HCT116 (cell line): ENCODE data around the gene TCF12. TPM values are rescaled to one million over a fixed set of nuclear protein-coding genes. Genes with fewer than 3 reads are reported as not detected.

Source experiments
- ATAC-seq: fragments of 200-7000 bp; cut with Tn5 transposase; 2 replicates; pipeline ENCODE4 v1.9.1; 2020; ENCODE audit warnings: mild to moderate bottlenecking, moderate library complexity
- BruUV-seq: library from RNA; stranded (reverse); fragments of 400-500 nt; replicated peaks from 2 replicates; lab custom pipeline; 2021; lab: Mats Ljungman, UMichigan
- CTCF ChIA-PET: fragments of 300-600 bp; sonication (Branson Sonifier 250); formaldehyde crosslinking; loops from one replicate; lab custom pipeline; 2021; ENCODE audit warnings: antibody characterized with exemption; lab: Charles Lee
- POLR2A ChIA-PET: fragments of 300-600, 350-600 bp; sonication (Branson Sonifier 250); formaldehyde crosslinking; loops from one replicate; lab custom pipeline; 2021; ENCODE audit warnings: antibody characterized with exemption; lab: Charles Lee
- RAD21 ChIA-PET, 2 experiments: fragments of 300-600 bp; sonication (Branson Sonifier 250); formaldehyde crosslinking; loops; one replicate each; lab custom pipeline; 2023; ENCODE audit warnings: low total read pairs in 2 of 2; ENCODE audit not compliant: uncharacterized antibody in 2 of 2, unreplicated experiment in 2 of 2, low non-redundant PET in 1 of 2; lab: Charles Lee
- DNase-seq: peaks from one replicate; pipeline ENCODE4 v3.0.0-alpha.2; 2010; ENCODE audit warnings: low read depth, low spot score
- H2AFZ ChIP-seq: fragments of 200-600 bp; shearing (Covaris generic), sonication (generic); 2 replicates; pipeline ENCODE4 v1.6.1; 2017; ENCODE audit warnings: low read depth, mixed run types, mixed read lengths, antibody characterized with exemption, low read length; ENCODE audit not compliant: poor library complexity, severe bottlenecking
- H3K27ac ChIP-seq: 2 replicates; pipeline ENCODE4 v1.5.1; 2012; ENCODE audit warnings: low read depth, low read length
- H3K27me3 ChIP-seq: fragments of 200-600 bp; sonication (generic); 2 replicates; pipeline ENCODE4 v1.6.1; 2016; ENCODE audit warnings: mixed run types, low read length, mixed read lengths; ENCODE audit not compliant: insufficient read depth
- H3K36me3 ChIP-seq, 2 experiments: fragments of 200-500 bp in 1 of 2; fragments of 200-600 bp in 1 of 2; sonication (Bioruptor generic) in 1 of 2; sonication (generic) in 1 of 2; 2 replicates each; pipeline versions ENCODE4 v1.5.1 to v1.6.1; 2014 to 2016; ENCODE audit warnings: low read length in 2 of 2, inconsistent platforms in 1 of 2, mixed read lengths in 1 of 2, mixed run types in 1 of 2; ENCODE audit not compliant: insufficient read depth in 2 of 2, control insufficient read depth in 1 of 2
- H3K4me1 ChIP-seq, 2 experiments: fragments of 200-600 bp in 1 of 2; sonication (generic) in 1 of 2; 2 replicates each; pipeline versions ENCODE4 v1.5.1 to v1.6.1; 2012 to 2017; ENCODE audit warnings: low read length in 2 of 2, inconsistent platforms in 1 of 2, mild to moderate bottlenecking in 1 of 2, mixed read lengths in 1 of 2, mixed run types in 1 of 2, moderate library complexity in 1 of 2; ENCODE audit not compliant: insufficient read depth in 2 of 2, control insufficient read depth in 1 of 2
- H3K4me2 ChIP-seq: fragments of 200-600 bp; sonication (generic); 2 replicates; pipeline ENCODE4 v1.6.1; 2017; ENCODE audit warnings: mixed run types, low read length, mixed read lengths
- H3K4me3 ChIP-seq, 2 experiments: fragments of 200-600 bp in 1 of 2; sonication (generic) in 1 of 2; replicated peaks in 1 of 2; 2 replicates each; pipeline ENCODE4 v1.5.1; 2011 to 2016; ENCODE audit warnings: low read length in 2 of 2, control low read depth in 1 of 2, low read depth in 1 of 2, mild to moderate bottlenecking in 1 of 2, mixed read lengths in 1 of 2, mixed run types in 1 of 2
- H3K79me2 ChIP-seq: fragments of 200-600 bp; sonication (generic); 2 replicates; pipeline ENCODE4 v1.6.1; 2017; ENCODE audit warnings: mild to moderate bottlenecking, mixed run types, low read length, moderate library complexity, mixed read lengths; ENCODE audit not compliant: insufficient read depth
- H3K9ac ChIP-seq: fragments of 200-600 bp; sonication (generic); 2 replicates; pipeline ENCODE4 v1.6.1; 2016; ENCODE audit warnings: low read length, mixed read lengths
- H3K9me2 ChIP-seq: fragments of 200-600 bp; sonication (generic), shearing (Covaris generic); 2 replicates; pipeline ENCODE4 v1.6.1; 2017; ENCODE audit warnings: mixed run types, mild to moderate bottlenecking, moderate library complexity; ENCODE audit not compliant: insufficient read depth
- H3K9me3 ChIP-seq, 2 experiments: fragments of 200-500 bp in 1 of 2; fragments of 200-600 bp in 1 of 2; sonication (Bioruptor generic) in 1 of 2; sonication (generic) in 1 of 2; 2 replicates each; pipeline ENCODE4 v1.6.1; 2014 to 2017; ENCODE audit warnings: low read length in 2 of 2, mixed read lengths in 2 of 2, inconsistent platforms in 1 of 2, low read depth in 1 of 2, mild to moderate bottlenecking in 1 of 2, mixed run types in 1 of 2, moderate library complexity in 1 of 2; ENCODE audit not compliant: control insufficient read depth in 1 of 2, insufficient read depth in 1 of 2
- H4K20me1 ChIP-seq: fragments of 200-600 bp; sonication (generic), shearing (Covaris generic); 2 replicates; pipeline ENCODE4 v1.6.1; 2017; ENCODE audit warnings: mixed run types, mild to moderate bottlenecking, moderate library complexity; ENCODE audit not compliant: insufficient read depth
- EZH2 ChIP-seq: fragments of 200-600 bp; sonication (generic); IDR thresholded peaks from 2 replicates; pipeline ENCODE4 v1.6.1; 2017; ENCODE audit warnings: antibody characterized with exemption, mixed run types
- JUND ChIP-seq: IDR thresholded peaks from 2 replicates; pipeline ENCODE4 v1.6.1; 2012
- POLR2A ChIP-seq: IDR thresholded peaks from 2 replicates; pipeline ENCODE4 v1.7.0; 2011; ENCODE audit warnings: borderline replicate concordance; ENCODE audit not compliant: insufficient read depth, insufficient read length; ENCODE audit errors: extremely low read depth
- ZFX ChIP-seq: fragments of 450-650 bp; IDR thresholded peaks from 2 replicates; pipeline ENCODE4 v1.6.1; 2017
- ZNF274 ChIP-seq: fragments of 200-500 bp; sonication (Bioruptor generic); IDR thresholded peaks from 2 replicates; pipeline ENCODE4 v1.6.1; 2014; ENCODE audit warnings: mild to moderate bottlenecking, low read depth, low read length, inconsistent platforms
- intact Hi-C: fragments of 100-400 bp; cut with micrococcal nuclease; formaldehyde crosslinking; loops from 2 replicates; pipeline ENCODE4 v1.10.0; 2022
- total RNA-seq: library from RNA; stranded (reverse); gene quantifications from one replicate; pipeline ENCODE4 v1.2.1, GENCODE V29; 2021; ENCODE audit not compliant: unreplicated experiment

Gene TCF12
- total RNA-seq, 1 experiment from 2014 or later, result 71.6 TPM

DNA sequence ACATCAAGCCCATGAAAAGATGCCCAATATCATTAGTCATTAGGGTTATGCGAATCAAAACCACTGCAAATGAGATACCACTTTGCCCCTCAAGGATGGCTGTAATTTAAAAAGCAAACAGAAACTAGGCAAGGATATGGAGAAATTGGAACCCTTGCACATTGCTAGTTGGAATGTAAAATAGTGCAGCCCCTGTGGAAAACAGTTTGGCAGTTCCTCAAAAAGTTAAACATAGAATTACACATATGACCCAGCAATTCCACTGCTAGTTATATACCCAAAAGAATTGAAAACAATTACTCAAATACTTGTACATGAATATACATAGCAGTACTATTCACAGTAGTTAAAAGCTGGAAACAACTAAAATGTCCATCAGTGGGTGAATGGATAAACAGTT, 271.0 kb downstream of the TCF12 start:
- H3K79me2 ChIP-seq, result no peaks in the 10 kb centered on the region
- no peak for DNase-seq
- no peaks in the 10 kb centered on the region for H4K20me1 ChIP-seq
- no peaks in the 10 kb centered on the region for H3K27me3 ChIP-seq
- no peak overlapping the region for H3K4me2 ChIP-seq
- BruUV-seq, result no TSS peak
- no peak overlapping the region for H3K4me3 ChIP-seq
- no peak for ATAC-seq
- TF ChIP-seq POLR2A (no peak), JUND (no peak), ZFX (no peak)
- H3K9me2 ChIP-seq, result no peaks in the 10 kb centered on the region
- no peak overlapping the region for H3K27ac ChIP-seq
- H3K9me3 ChIP-seq, result no peaks in the 10 kb centered on the region
- CTCF ChIA-PET, result no interaction called here
- H3K36me3 ChIP-seq, result 0 out of 4 replicates have a peak, but pooled peaks cover 0 to 6% of the 10 kb centered on the region in 2 experiments
- no peaks in the 10 kb centered on the region for H3K4me1 ChIP-seq
- RAD21 ChIA-PET, result no interaction called here
- no peak overlapping the region for H2AFZ ChIP-seq
- POLR2A ChIA-PET, result no interaction called here
- H3K9ac ChIP-seq, result no peak overlapping the region
- intact Hi-C loops, result no loop called here

DNA sequence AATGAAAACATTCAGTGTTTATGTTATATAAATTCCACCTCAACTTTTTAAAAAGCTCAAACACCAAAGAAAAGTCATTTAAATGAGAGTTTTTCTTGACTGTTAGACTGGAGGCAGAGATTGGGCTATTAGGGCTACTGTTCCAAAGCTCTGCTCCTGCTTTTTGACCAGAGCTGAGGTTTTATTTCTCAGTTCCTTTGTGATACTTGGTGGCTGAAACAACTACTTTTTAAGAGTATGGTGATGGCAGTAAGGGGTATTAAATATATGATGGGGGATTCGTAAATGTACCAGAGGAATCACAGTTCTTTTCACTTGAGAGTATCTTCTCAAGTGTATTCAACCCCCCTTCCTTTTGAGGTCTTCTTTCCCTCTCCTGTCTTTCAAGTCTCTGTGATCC, 271.8 kb downstream of the TCF12 start:
- no peaks in the 10 kb centered on the region for H3K4me1 ChIP-seq
- intact Hi-C loops, result no loop called here
- no peaks in the 10 kb centered on the region for H3K9me2 ChIP-seq
- no peaks in the 10 kb centered on the region for H3K9me3 ChIP-seq
- H3K36me3 ChIP-seq, result 0 out of 4 replicates have a peak, but pooled peaks cover 0 to 6% of the 10 kb centered on the region in 2 experiments
- H3K4me3 ChIP-seq, result no peak overlapping the region
- H3K27ac ChIP-seq, result no peak overlapping the region
- no peaks in the 10 kb centered on the region for H4K20me1 ChIP-seq
- ATAC-seq (no peak), DNase-seq (no peak)
- H3K79me2 ChIP-seq, result no peaks in the 10 kb centered on the region
- no peak overlapping the region for H3K9ac ChIP-seq
- CTCF ChIA-PET, result no interaction called here
- POLR2A ChIA-PET, result no interaction called here
- BruUV-seq, result no TSS peak
- no peak overlapping the region for H2AFZ ChIP-seq
- RAD21 ChIA-PET, result no interaction called here
- TF ChIP-seq EZH2 (no peak), ZNF274 (no peak)
- H3K27me3 ChIP-seq, result no peaks in the 10 kb centered on the region
- no peak overlapping the region for H3K4me2 ChIP-seq
